ENCODE results near the gene SERINC5.

SERINC5 gene

DNA sequence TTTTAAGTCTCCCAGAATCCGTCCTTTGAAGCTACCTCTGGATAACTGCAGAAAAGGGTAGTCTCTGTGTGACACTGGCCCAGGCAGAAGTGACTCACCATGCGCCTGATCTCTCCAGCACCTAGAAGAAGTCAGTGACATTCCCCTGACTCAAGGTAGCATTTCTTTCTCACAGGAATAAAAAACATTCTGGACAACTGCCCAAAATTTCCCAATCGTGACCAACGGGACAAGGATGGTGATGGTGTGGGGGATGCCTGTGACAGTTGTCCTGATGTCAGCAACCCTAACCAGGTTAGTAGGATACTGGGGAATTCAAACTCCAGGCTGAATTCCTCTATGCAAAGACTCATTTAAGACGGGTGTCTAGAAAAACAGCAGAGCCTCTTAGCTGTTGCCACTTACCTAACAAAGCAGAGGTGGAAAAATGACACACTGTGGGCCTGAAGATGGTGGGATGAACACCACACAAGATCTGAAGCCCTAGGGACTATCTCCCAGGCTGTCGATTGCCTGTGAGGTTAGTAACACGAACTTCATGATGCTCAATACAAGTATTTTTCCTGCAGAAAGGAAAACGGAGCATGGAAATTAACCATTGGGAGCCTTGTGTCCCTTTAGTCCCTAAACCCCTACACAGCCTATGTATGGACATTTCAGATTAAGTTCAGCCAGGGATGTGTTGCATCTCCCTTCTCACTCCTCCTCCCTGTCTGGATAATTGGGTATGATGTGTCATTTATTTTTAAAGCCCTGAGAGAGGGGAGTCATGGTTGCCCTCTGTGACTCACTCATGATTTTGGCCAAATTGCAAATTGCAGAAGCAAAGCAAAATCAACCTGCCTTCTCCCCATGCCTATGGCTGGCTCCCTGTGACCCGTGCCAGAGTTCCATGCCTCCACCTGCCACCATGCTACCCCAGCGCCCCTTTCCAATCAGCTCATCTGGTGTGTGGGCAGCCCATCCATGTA is 183.5 kb downstream of the SERINC5 start:
- TF ChIP-seq SUZ12 (IDR thresholded peaks at IDR 0.05): no peak
- TF ChIP-seq, protein P1, sequence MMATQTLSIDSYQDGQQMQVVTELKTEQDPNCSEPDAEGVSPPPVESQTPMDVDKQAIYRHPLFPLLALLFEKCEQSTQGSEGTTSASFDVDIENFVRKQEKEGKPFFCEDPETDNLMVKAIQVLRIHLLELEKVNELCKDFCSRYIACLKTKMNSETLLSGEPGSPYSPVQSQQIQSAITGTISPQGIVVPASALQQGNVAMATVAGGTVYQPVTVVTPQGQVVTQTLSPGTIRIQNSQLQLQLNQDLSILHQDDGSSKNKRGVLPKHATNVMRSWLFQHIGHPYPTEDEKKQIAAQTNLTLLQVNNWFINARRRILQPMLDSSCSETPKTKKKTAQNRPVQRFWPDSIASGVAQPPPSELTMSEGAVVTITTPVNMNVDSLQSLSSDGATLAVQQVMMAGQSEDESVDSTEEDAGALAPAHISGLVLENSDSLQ (IDR thresholded peaks at IDR 0.05): no peak
- no peak for TF ChIP-seq SP1 (IDR thresholded peaks at IDR 0.05)
- no peak for TF ChIP-seq FOXM1 (IDR thresholded peaks at IDR 0.05; ENCODE audit: borderline replicate concordance)
- TF ChIP-seq L3MBTL2 (conservative IDR thresholded peaks at IDR 0.05): no peak
- TF ChIP-seq TARDBP (IDR thresholded peaks at IDR 0.05): no peak
- TF ChIP-seq NFRKB (IDR thresholded peaks at IDR 0.05): no peak
- DNase-seq (ENCODE audit: extremely low spot score): no peak
- POLR2A ChIA-PET: no interaction called here
- CTCF ChIA-PET: no interaction called here

DNA sequence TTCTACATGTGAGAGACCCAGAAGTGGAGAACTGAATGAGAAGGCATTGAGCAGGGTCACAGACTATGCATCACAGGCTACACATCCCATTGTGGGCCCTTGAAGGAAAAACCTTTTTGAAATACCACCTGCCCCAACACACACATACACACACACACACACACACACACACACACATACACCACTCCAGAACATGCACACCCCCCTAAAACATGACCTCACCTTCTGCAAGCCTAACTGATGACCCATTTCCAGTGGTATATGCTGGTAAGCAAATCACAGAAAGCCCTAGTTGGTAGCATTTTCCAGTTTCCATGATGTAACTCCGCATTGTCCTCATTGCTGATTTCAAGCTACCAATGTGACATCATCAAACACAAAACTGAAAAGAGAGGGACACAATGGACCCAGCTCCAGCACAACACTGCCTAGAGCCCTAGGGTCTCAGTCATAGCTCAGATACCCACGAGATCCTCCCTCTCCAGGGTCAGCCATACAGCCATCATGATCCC is 184.3 kb downstream of the SERINC5 start:
- CTCF ChIA-PET: no interaction called here
- POLR2A ChIA-PET: no interaction called here

DNA sequence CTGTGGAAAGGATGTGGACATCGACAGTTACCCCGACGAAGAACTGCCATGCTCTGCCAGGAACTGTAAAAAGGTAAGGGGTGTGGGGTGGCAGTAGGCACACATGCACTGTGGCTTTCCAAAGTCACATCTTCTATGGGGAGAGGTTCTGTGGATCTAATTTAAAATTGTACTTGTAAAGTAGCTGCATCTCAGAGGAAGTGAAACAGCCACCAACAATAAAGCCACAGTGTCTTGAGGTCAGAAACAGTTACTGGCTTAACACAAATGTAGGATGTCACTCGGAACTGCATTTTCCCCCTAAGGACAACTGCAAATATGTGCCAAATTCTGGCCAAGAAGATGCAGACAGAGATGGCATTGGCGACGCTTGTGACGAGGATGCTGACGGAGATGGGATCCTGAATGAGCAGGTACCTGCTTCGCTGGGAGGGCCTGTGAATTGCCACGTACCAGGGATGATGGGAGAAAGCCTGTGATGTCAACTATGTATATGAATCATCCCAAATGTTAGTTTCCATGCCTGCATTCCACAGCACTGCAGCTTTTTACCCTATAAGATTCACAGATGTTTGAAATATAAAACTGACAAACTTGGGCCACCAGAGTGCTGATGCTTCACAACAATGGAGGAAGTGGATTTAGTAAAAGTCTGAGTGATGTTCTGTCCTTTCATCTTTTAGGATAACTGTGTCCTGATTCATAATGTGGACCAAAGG is 185.4 kb downstream of the SERINC5 start:
- ChIA-PET CTCF (no interaction called here), POLR2A (no interaction called here)
- TF ChIP-seq SUZ12 (IDR thresholded peaks at IDR 0.05): no peak
- no peak for TF ChIP-seq L3MBTL2 (conservative IDR thresholded peaks at IDR 0.05)
- no peak for TF ChIP-seq FOXK2 (IDR thresholded peaks at IDR 0.05)
- no peak for TF ChIP-seq LEF1 (IDR thresholded peaks at IDR 0.05; ENCODE audit: borderline replicate concordance)
- no peak for TF ChIP-seq FOXA1 (IDR thresholded peaks at IDR 0.05)
- no peak for TF ChIP-seq ELF4 (IDR thresholded peaks at IDR 0.05)
- no peak for TF ChIP-seq TARDBP (IDR thresholded peaks at IDR 0.05)
- no peak for TF ChIP-seq FOXM1 (IDR thresholded peaks at IDR 0.05; ENCODE audit: borderline replicate concordance)
- no peak for TF ChIP-seq ARNT (IDR thresholded peaks at IDR 0.05)
- no peak for TF ChIP-seq BHLHE40 (IDR thresholded peaks at IDR 0.05; ENCODE audit: borderline replicate concordance)
- no peak for TF ChIP-seq HDGF (IDR thresholded peaks at IDR 0.05; ENCODE audit: borderline replicate concordance)
- TF ChIP-seq NFRKB (IDR thresholded peaks at IDR 0.05): no peak
- TF ChIP-seq, protein P1 (IDR thresholded peaks at IDR 0.05): no peak
- TF ChIP-seq SP1 (IDR thresholded peaks at IDR 0.05): no peak
- TF ChIP-seq ZNF384 (IDR thresholded peaks at IDR 0.05): no peak
- no peak for TF ChIP-seq CTBP1 (IDR thresholded peaks at IDR 0.05; ENCODE audit: borderline replicate concordance)
- DNase-seq (ENCODE audit: extremely low spot score): no peak

More for the DNA sequence above, 184.3 kb downstream of the SERINC5 start:
- TF ChIP-seq FOXA1 (IDR thresholded peaks at IDR 0.05) (no peak), FOXM1 (IDR thresholded peaks at IDR 0.05; ENCODE audit: borderline replicate concordance) (no peak)
- no peak for DNase-seq (ENCODE audit: extremely low spot score)

DNA sequence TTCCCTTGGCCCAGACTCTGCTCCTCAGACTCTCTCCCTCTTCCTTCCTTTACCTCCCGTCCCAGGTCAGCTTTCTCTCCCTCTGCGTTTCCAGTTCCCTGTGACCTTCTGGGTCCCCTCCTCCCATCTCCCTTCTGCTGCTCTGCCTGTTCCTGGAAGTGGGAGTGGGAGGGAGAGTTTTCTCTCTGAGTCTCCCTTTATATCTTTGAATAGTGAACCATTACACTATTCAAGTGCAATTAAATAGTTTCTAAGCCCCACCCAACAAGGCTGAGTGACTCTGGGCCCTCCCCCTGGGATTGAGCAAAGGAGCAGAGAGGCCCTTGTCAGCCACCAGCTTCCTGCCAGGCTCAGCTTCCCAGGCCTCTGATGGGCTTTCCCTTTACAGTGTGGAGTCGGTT is 185.9 kb downstream of the SERINC5 start:
- TF ChIP-seq SUZ12 (IDR thresholded peaks at IDR 0.05): no peak
- no peak for TF ChIP-seq L3MBTL2 (conservative IDR thresholded peaks at IDR 0.05)
- no peak for TF ChIP-seq TARDBP (IDR thresholded peaks at IDR 0.05)
- no peak for TF ChIP-seq FOXA1 (IDR thresholded peaks at IDR 0.05)
- no peak for TF ChIP-seq ZNF384 (IDR thresholded peaks at IDR 0.05)
- no peak for TF ChIP-seq CTBP1 (IDR thresholded peaks at IDR 0.05; ENCODE audit: borderline replicate concordance)
- no peak for TF ChIP-seq HDGF (IDR thresholded peaks at IDR 0.05; ENCODE audit: borderline replicate concordance)
- no peak for TF ChIP-seq SP1 (IDR thresholded peaks at IDR 0.05)
- no peak for TF ChIP-seq ELF4 (IDR thresholded peaks at IDR 0.05)
- TF ChIP-seq, protein P1 (IDR thresholded peaks at IDR 0.05): no peak
- no peak for TF ChIP-seq ARNT (IDR thresholded peaks at IDR 0.05)
- TF ChIP-seq FOXK2 (IDR thresholded peaks at IDR 0.05): no peak
- TF ChIP-seq NFRKB (IDR thresholded peaks at IDR 0.05): no peak
- no peak for TF ChIP-seq LEF1 (IDR thresholded peaks at IDR 0.05; ENCODE audit: borderline replicate concordance)
- no peak for TF ChIP-seq FOXM1 (IDR thresholded peaks at IDR 0.05; ENCODE audit: borderline replicate concordance)
- TF ChIP-seq BHLHE40 (IDR thresholded peaks at IDR 0.05; ENCODE audit: borderline replicate concordance): no peak
- POLR2A ChIA-PET: no interaction called here
- no peak for DNase-seq (ENCODE audit: extremely low spot score)
- CTCF ChIA-PET: no interaction called here

DNA sequence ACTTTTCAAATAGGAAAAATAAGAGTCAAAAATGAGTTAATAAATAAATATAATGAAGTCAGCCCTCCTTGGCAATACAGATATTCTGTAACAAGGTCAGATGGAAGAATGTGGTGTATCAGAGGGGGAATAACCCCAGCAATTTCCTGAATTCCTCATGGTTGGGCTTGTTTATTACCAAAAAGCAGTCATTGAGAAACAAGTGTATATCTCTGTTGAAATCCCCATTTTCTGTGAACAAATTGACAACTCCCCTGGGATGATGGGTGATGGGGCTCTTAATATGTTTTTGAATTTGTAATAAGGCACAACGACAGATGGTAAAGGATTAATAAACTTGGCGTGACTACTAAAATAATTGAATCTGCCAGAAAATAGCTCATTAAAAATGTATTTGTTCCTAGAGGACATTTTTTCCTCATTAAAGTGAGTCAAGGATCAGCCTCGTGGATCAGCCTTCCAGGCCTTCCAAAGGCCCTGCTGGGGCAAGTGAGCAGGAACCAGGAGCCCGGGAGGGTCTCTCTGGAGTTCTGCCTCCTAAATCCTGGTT is 186.5 kb downstream of the SERINC5 start:
- TF ChIP-seq, protein P1 (IDR thresholded peaks at IDR 0.05): no peak
- TF ChIP-seq FOXM1 (IDR thresholded peaks at IDR 0.05; ENCODE audit: borderline replicate concordance) (no peak), FOXA1 (IDR thresholded peaks at IDR 0.05) (no peak), NFRKB (IDR thresholded peaks at IDR 0.05) (no peak), BHLHE40 (IDR thresholded peaks at IDR 0.05; ENCODE audit: borderline replicate concordance) (no peak), LEF1 (IDR thresholded peaks at IDR 0.05; ENCODE audit: borderline replicate concordance) (no peak), ARNT (IDR thresholded peaks at IDR 0.05) (no peak), HDGF (IDR thresholded peaks at IDR 0.05; ENCODE audit: borderline replicate concordance) (no peak), SP1 (IDR thresholded peaks at IDR 0.05) (no peak), ELF4 (IDR thresholded peaks at IDR 0.05) (no peak)
- CTCF ChIA-PET: no interaction called here
- no peak for DNase-seq (ENCODE audit: extremely low spot score)
- POLR2A ChIA-PET: no interaction called here

Measured in HEK293T (cell line).